ENCODE results near the gene ARRB1.

DNA sequence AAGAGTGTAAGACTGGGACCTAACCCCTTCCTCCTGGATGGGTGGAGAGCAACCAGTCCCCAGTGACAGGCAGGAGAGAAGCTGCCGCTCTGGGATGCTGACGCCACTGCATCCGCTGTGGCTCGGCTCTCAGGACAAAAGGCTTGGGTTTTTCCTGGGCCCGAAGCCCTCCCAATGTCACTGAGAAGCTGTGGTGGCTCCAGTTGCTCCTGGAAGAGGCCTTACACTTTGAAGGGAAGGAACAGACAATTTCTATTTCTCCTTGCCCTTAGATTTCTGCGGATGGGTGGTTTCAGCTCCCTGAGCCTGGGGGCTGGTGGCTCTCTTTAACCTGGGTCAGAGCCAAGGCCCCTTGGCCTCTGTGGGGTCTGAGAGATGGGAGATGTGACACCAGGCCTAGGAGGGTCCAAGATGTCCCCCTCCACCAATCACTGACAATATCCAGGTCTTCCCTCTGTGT, 89.5 kb downstream of the ARRB1 start:
- TF ChIP-seq CTCF (IDR thresholded peaks at IDR 0.05) (no peak), POLR2A (IDR thresholded peaks at IDR 0.05) (no peak)
